ENCODE measurements around the gene MAN2A2.

Gene MAN2A2

DNA sequence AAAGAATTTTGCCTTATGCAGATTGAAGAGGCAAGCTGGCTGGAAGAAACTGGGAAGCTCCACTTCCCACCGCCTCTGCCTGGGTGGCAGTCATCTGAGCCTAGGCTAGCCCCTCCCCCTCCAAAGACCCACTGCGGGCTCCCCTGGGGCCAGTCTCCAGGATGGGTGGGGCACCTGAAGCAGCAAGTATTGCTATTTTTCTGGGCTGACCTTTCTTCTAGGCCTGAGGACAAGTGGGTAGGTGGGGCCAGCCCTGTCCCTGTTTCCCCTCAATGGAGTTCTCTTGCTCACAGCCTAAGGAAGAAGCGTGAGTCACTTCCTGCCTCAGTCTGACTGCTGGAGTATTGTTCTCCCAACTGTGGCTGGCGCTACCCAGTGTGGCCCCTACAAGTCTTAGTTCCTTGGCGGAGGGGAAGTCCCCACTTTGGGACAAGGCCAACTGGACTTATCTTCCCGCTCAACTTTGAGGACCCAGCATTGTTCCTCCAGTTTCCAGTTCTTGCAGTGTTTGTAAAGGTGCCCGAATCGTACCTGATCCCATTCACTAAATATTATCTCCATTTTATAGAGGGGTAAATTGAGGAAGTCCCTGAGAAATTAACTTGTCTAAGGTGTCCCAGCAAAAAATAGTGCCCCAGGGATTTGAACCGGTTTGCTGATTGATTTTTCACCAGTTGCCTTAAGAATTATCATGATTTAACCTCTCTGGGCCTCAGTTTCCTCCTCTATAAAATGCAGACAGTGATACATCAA is 33.3 kb upstream of the MAN2A2 start:
- H3K4ac ChIP-seq (ENCODE audit: low read length), result no peak overlapping the region
- no peak overlapping the region for H3K14ac ChIP-seq (ENCODE audit: low read length)

DNA sequence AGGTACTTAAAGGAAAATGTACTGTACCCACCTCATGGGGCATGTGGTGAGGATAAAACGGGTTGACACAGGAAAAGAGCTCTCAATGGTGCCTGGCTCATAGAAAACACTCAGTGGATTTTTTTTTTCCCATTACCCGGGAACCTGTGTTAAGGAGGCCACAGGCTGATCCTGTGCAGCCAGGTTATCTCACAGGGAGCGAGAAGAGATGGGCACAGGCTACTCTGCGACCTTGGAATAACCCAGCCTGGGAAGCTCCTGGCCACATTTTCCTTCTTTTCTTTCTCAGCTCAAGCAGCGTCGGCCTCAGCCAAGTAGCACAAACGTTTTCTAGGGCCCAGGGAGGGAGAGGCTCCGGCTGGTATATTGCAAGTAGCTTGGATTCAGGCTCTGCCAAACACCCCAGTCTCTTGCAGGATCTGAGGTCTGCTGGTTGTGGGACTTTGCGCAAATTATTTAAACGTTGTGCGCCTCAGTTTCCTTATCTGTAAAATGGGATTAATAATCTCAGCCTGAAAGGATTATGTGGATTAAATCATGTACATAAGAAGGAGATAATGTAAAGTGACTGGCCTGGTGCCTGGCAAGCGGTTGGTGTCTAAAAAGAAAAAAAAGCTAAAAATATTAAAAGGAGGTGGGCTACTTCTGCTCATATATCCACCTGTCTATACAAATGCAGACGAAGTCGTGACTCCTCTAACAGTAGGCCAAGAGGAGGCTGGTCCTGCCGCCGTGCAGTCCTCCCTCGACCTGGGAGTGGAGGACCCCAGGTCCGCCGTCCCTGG is 32.6 kb upstream of the MAN2A2 start:
- Histone ChIP-seq H3K27me3 (ENCODE audit: control insufficient read depth in 3 of 3, insufficient read depth in 3 of 3, low read depth in 1 of 3, low read length in 3 of 3) (no peaks in the 10 kb centered on the region), H2BK5ac (ENCODE audit: low read length) (peak overlapping the region; percentile 27), H3K9ac (ENCODE audit: low read depth, low read length, poor library complexity) (peak overlapping the region; percentile 68), H3K23ac (ENCODE audit: low read depth, low read length, poor library complexity) (no peak overlapping the region), H3K9me3 (replicated peaks in 1 of 2; ENCODE audit: control insufficient read depth in 2 of 2, insufficient read depth in 1 of 2, low read depth in 1 of 2, low read length in 2 of 2) (no peaks in the 10 kb centered on the region), H2BK120ac (ENCODE audit: low read depth, low read length) (peak overlapping the region; percentile 53), H2AFZ (ENCODE audit: low read length) (peak overlapping the region; percentile 90), H4K8ac (ENCODE audit: low read depth, low read length) (no peak overlapping the region), H3K4me1 (ENCODE audit: control insufficient read depth in 2 of 2, insufficient read depth in 1 of 2, low read depth in 1 of 2, low read length in 2 of 2) (peaks cover 35 to 40% of the 10 kb centered on the region in 2 donors), H3K4me3 (ENCODE audit: low read length in 2 of 2) (peak overlapping the region; percentile 53 to 79), H3K14ac (ENCODE audit: low read length) (no peak overlapping the region), H2BK12ac (ENCODE audit: low read length) (no peak overlapping the region), H4K91ac (ENCODE audit: low read depth, low read length, poor library complexity) (no peak overlapping the region), H3K4me2 (ENCODE audit: insufficient read depth, low read length, poor library complexity, severe bottlenecking) (peak overlapping the region; percentile 76), H3K18ac (ENCODE audit: low read length) (peak overlapping the region; percentile 94), H3K79me1 (ENCODE audit: low read depth, low read length) (peaks cover 3% of the 10 kb centered on the region), H2AK5ac (ENCODE audit: low read depth, low read length) (no peak overlapping the region), H3K36me3 (replicated peaks in 1 of 2; ENCODE audit: control insufficient read depth in 2 of 2, insufficient read depth in 2 of 2, low read length in 2 of 2) (no peaks in the 10 kb centered on the region), H3K27ac (replicated peaks; ENCODE audit: low read length) (peak overlapping the region; percentile 42), H3K4ac (ENCODE audit: low read length) (no peak overlapping the region), H2BK15ac (ENCODE audit: low read length) (peak overlapping the region; percentile 50)
- WGBS, 2 donors (ENCODE audit: extremely low coverage in 2 of 2, insufficient read length in 2 of 2, insufficient replicate concordance in 1 of 2), result no CpG with 5 or more reads among the region's 19 CpGs
- DNase-seq (ENCODE audit: low spot score), result no peak

More for the DNA sequence above, 33.3 kb upstream of the MAN2A2 start:
- Histone ChIP-seq H2BK5ac (ENCODE audit: low read length) (no peak overlapping the region), H2AK5ac (ENCODE audit: low read depth, low read length) (no peak overlapping the region), H3K27ac (replicated peaks; ENCODE audit: low read length) (no peak overlapping the region), H3K79me1 (ENCODE audit: low read depth, low read length) (no peaks in the 10 kb centered on the region), H3K4me2 (ENCODE audit: insufficient read depth, low read length, poor library complexity, severe bottlenecking) (no peak overlapping the region), H4K91ac (ENCODE audit: low read depth, low read length, poor library complexity) (no peak overlapping the region), H3K4me3 (ENCODE audit: low read length in 2 of 2) (no peak overlapping the region), H3K18ac (ENCODE audit: low read length) (peak overlapping the region; percentile 20), H2BK120ac (ENCODE audit: low read depth, low read length) (no peak overlapping the region), H3K9ac (ENCODE audit: low read depth, low read length, poor library complexity) (no peak overlapping the region), H3K36me3 (replicated peaks in 1 of 2; ENCODE audit: control insufficient read depth in 2 of 2, insufficient read depth in 2 of 2, low read length in 2 of 2) (no peaks in the 10 kb centered on the region), H2BK15ac (ENCODE audit: low read length) (no peak overlapping the region), H4K8ac (ENCODE audit: low read depth, low read length) (no peak overlapping the region), H3K27me3 (ENCODE audit: control insufficient read depth in 3 of 3, insufficient read depth in 3 of 3, low read depth in 1 of 3, low read length in 3 of 3) (no peaks in the 10 kb centered on the region), H2AFZ (ENCODE audit: low read length) (peak overlapping the region; percentile 50), H2BK12ac (ENCODE audit: low read length) (no peak overlapping the region), H3K4me1 (ENCODE audit: control insufficient read depth in 2 of 2, insufficient read depth in 1 of 2, low read depth in 1 of 2, low read length in 2 of 2) (peaks cover 35 to 40% of the 10 kb centered on the region in 2 donors), H3K23ac (ENCODE audit: low read depth, low read length, poor library complexity) (no peak overlapping the region), H3K9me3 (replicated peaks in 1 of 2; ENCODE audit: control insufficient read depth in 2 of 2, insufficient read depth in 1 of 2, low read depth in 1 of 2, low read length in 2 of 2) (no peaks in the 10 kb centered on the region)
- WGBS, 2 donors (ENCODE audit: extremely low coverage in 2 of 2, insufficient read length in 2 of 2, insufficient replicate concordance in 1 of 2), result no CpG with 5 or more reads among the region's 9 CpGs
- no peak for DNase-seq (ENCODE audit: low spot score)

DNA sequence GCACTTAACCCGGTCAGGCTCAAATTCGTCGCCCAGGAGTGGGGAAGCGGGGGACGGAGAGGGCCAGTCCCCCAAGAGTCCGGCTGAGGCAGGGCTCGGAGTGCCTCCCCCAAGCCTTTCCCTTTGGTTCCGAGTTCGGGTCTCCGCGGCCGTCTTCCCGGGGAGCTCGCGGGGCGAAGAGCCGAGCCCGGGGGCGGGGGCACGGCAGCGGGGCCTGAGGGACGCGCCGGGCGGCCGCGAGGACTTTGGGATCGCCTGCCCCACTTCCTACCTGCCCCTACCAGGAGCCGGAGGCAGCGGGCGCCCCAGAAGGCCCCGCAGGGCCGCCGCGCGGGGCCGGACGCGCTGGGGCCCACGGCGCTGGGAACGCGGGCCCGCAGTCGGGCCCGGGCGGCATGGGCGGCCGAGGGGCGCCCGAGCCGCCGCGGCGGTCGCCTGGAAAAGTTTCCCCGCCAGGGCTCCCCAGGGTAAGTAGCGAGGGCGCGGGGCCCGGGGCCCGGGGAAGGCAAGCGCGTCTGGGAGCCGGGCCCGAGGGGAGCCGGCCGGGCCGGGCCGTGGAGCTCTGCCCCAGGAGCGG is 31.9 kb upstream of the MAN2A2 start:
- H3K4ac ChIP-seq (ENCODE audit: low read length), result no peak overlapping the region
- H2AFZ ChIP-seq (ENCODE audit: low read length), result peak overlapping the region; percentile 90
- no peak for DNase-seq (ENCODE audit: low spot score)
- H3K9me3 ChIP-seq (replicated peaks in 1 of 2; ENCODE audit: control insufficient read depth in 2 of 2, insufficient read depth in 1 of 2, low read depth in 1 of 2, low read length in 2 of 2), result no peaks in the 10 kb centered on the region
- H3K4me2 ChIP-seq (ENCODE audit: insufficient read depth, low read length, poor library complexity, severe bottlenecking), result peak overlapping the region; percentile 76
- no peak overlapping the region for H2AK5ac ChIP-seq (ENCODE audit: low read depth, low read length)
- H3K23ac ChIP-seq (ENCODE audit: low read depth, low read length, poor library complexity), result no peak overlapping the region
- H4K8ac ChIP-seq (ENCODE audit: low read depth, low read length), result no peak overlapping the region
- no peak overlapping the region for H4K91ac ChIP-seq (ENCODE audit: low read depth, low read length, poor library complexity)
- H2BK12ac ChIP-seq (ENCODE audit: low read length), result no peak overlapping the region
- peaks cover 35 to 40% of the 10 kb centered on the region in 2 donors for H3K4me1 ChIP-seq (ENCODE audit: control insufficient read depth in 2 of 2, insufficient read depth in 1 of 2, low read depth in 1 of 2, low read length in 2 of 2)
- H3K36me3 ChIP-seq (replicated peaks in 1 of 2; ENCODE audit: control insufficient read depth in 2 of 2, insufficient read depth in 2 of 2, low read length in 2 of 2), result no peaks in the 10 kb centered on the region
- peak overlapping the region; percentile 50 for H2BK15ac ChIP-seq (ENCODE audit: low read length)
- peaks cover 3% of the 10 kb centered on the region for H3K79me1 ChIP-seq (ENCODE audit: low read depth, low read length)
- peak overlapping the region; percentile 27 for H2BK5ac ChIP-seq (ENCODE audit: low read length)
- H3K18ac ChIP-seq (ENCODE audit: low read length), result peak overlapping the region; percentile 94
- H3K27me3 ChIP-seq (ENCODE audit: control insufficient read depth in 3 of 3, insufficient read depth in 3 of 3, low read depth in 1 of 3, low read length in 3 of 3), result no peaks in the 10 kb centered on the region
- peak overlapping the region; percentile 53 to 79 for H3K4me3 ChIP-seq (ENCODE audit: low read length in 2 of 2)
- peak overlapping the region; percentile 42 for H3K27ac ChIP-seq (replicated peaks; ENCODE audit: low read length)
- H2BK120ac ChIP-seq (ENCODE audit: low read depth, low read length), result peak overlapping the region; percentile 53
- no CpG with 5 or more reads among the region's 71 CpGs for WGBS, 2 donors (ENCODE audit: extremely low coverage in 2 of 2, insufficient read length in 2 of 2, insufficient replicate concordance in 1 of 2)
- peak overlapping the region; percentile 68 for H3K9ac ChIP-seq (ENCODE audit: low read depth, low read length, poor library complexity)
- no peak overlapping the region for H3K14ac ChIP-seq (ENCODE audit: low read length)

Data from neuronal stem cell (in vitro differentiated cells).